SK-N-SH treated with all-trans-retinoic acid at 6 μM for 48 hours (cell line): Measurements from ENCODE around the gene ERC1.

Experiments used
- ATAC-seq: fragments of 200-7000 bp; cut with Tn5 transposase; 3 replicates; pipeline ENCODE4 v1.9.1; 2020; ENCODE audit warnings: mild to moderate bottlenecking, moderate library complexity
- ARNTL ChIP-seq: fragments of 450-650 bp; formaldehyde crosslinking; IDR thresholded peaks from 2 replicates; pipeline ENCODE4 v1.5.0; 2020; ENCODE audit warnings: low read depth, mild to moderate bottlenecking, moderate library complexity, borderline replicate concordance
- BACH2 ChIP-seq: fragments of 250-450 bp; sonication (Bioruptor Pico); IDR thresholded peaks from 2 replicates; pipeline ENCODE4 v1.9.0; 2021; ENCODE audit warnings: mild to moderate bottlenecking, borderline replicate concordance
- CREB5 ChIP-seq: fragments of 250-450 bp; sonication (Bioruptor Pico); IDR thresholded peaks from 2 replicates; pipeline ENCODE4 v1.5.1; 2020; ENCODE audit warnings: low read depth, mild to moderate bottlenecking, moderate library complexity
- CSDC2 ChIP-seq: fragments of 250-450 bp; sonication (Bioruptor Pico); IDR thresholded peaks from 2 replicates; pipeline ENCODE4 v1.5.0; 2020; ENCODE audit warnings: mild to moderate bottlenecking, moderate library complexity
- CSRNP3 ChIP-seq: fragments of 250-450 bp; sonication (Bioruptor Pico); IDR thresholded peaks from 2 replicates; pipeline ENCODE4 v1.5.1; 2021; ENCODE audit warnings: mild to moderate bottlenecking, moderate library complexity
- ESRRG ChIP-seq: fragments of 250-450 bp; sonication (Bioruptor Pico); IDR thresholded peaks from 2 replicates; pipeline ENCODE4 v1.6.1; 2021; ENCODE audit warnings: mild to moderate bottlenecking
- OSR1 ChIP-seq: fragments of 250-450 bp; sonication (Bioruptor Pico); IDR thresholded peaks from 2 replicates; pipeline ENCODE4 v1.8.0; 2022; ENCODE audit warnings: moderate library complexity, mild to moderate bottlenecking, inconsistent platforms
- PATZ1 ChIP-seq: fragments of 250-450 bp; sonication (Bioruptor Pico); IDR thresholded peaks from 2 replicates; pipeline ENCODE4 v1.8.0; 2020; ENCODE audit warnings: mild to moderate bottlenecking, moderate library complexity, borderline replicate concordance
- POU6F1 ChIP-seq: fragments of 250-450 bp; sonication (Bioruptor Pico); IDR thresholded peaks from 2 replicates; pipeline ENCODE4 v1.8.0; 2021; ENCODE audit warnings: low read depth, mild to moderate bottlenecking, moderate library complexity, borderline replicate concordance
- PPARA ChIP-seq: fragments of 250-450 bp; sonication (Bioruptor Pico); IDR thresholded peaks from 2 replicates; pipeline ENCODE4 v1.5.0; 2020; ENCODE audit warnings: mild to moderate bottlenecking, borderline replicate concordance
- SNAI2 ChIP-seq: fragments of 250-450 bp; sonication (Bioruptor Pico); IDR thresholded peaks from 2 replicates; pipeline ENCODE4 v1.5.0; 2020; ENCODE audit warnings: mild to moderate bottlenecking, moderate library complexity
- TCF4 ChIP-seq: fragments of 250-450 bp; sonication (Bioruptor Pico); IDR thresholded peaks from 2 replicates; pipeline ENCODE4 v1.8.0; 2021; ENCODE audit warnings: mild to moderate bottlenecking, moderate library complexity, borderline replicate concordance
- TOX ChIP-seq: fragments of 250-450 bp; sonication (Bioruptor Pico); IDR thresholded peaks from 2 replicates; pipeline ENCODE4 v1.8.0; 2021; ENCODE audit warnings: mild to moderate bottlenecking, moderate library complexity, borderline replicate concordance
- TSHZ2 ChIP-seq: fragments of 250-450 bp; sonication (Bioruptor Pico); IDR thresholded peaks from 2 replicates; pipeline ENCODE4 v1.5.0; 2020; ENCODE audit warnings: mild to moderate bottlenecking, moderate library complexity
- ZC3H10 ChIP-seq: fragments of 250-450 bp; sonication (Bioruptor Pico); IDR thresholded peaks from 2 replicates; pipeline ENCODE4 v1.5.1; 2021; ENCODE audit warnings: mild to moderate bottlenecking, moderate library complexity
- ZFP30 ChIP-seq: fragments of 450-650 bp; formaldehyde crosslinking; IDR thresholded peaks from 2 replicates; pipeline ENCODE4 v1.5.0; 2022; ENCODE audit warnings: mild to moderate bottlenecking, moderate library complexity
- ZNF565 ChIP-seq: fragments of 450-650 bp; formaldehyde crosslinking; conservative IDR thresholded peaks from 2 replicates; pipeline ENCODE4 v1.5.0; 2020; ENCODE audit warnings: low read depth, mild to moderate bottlenecking, moderate library complexity
- ZNF70 ChIP-seq: fragments of 450-650 bp; formaldehyde crosslinking; IDR thresholded peaks from 2 replicates; pipeline ENCODE4 v1.5.0; 2020; ENCODE audit warnings: mild to moderate bottlenecking, moderate library complexity
- ZNF8 ChIP-seq: fragments of 450-650 bp; formaldehyde crosslinking; IDR thresholded peaks from 2 replicates; pipeline ENCODE4 v1.5.0; 2020; ENCODE audit warnings: mild to moderate bottlenecking, moderate library complexity

Gene ERC1

GRCh38 chr12:1007276-1007675 lies 16.3 kb downstream of the ERC1 start:
- TF ChIP-seq CSRNP3 (CRISPR knock-in tag) (no peak), PATZ1 (CRISPR knock-in tag) (no peak), PPARA (CRISPR knock-in tag) (no peak), POU6F1 (no peak), CREB5 (no peak), TCF4 (no peak), ESRRG (CRISPR knock-in tag) (no peak), ZFP30 (CRISPR knock-in tag) (no peak), ARNTL (CRISPR knock-in tag) (no peak), OSR1 (CRISPR knock-in tag) (no peak), SNAI2 (CRISPR knock-in tag) (no peak), BACH2 (CRISPR knock-in tag) (no peak)
- no peak for ATAC-seq

- no peak for TF ChIP-seq CREB5
- TF ChIP-seq PPARA (CRISPR knock-in tag) = no peak
- no peak for TF ChIP-seq OSR1 (CRISPR knock-in tag)
- no peak for TF ChIP-seq CSDC2
- TF ChIP-seq ESRRG (CRISPR knock-in tag) = no peak
- no peak for TF ChIP-seq ZNF70
- no peak for TF ChIP-seq TOX (CRISPR knock-in tag)
- TF ChIP-seq ARNTL (CRISPR knock-in tag) = no peak
- TF ChIP-seq ZC3H10 (CRISPR knock-in tag) = no peak
- no peak for TF ChIP-seq PATZ1 (CRISPR knock-in tag)
- TF ChIP-seq, all 23 proteins: peak for 0
- ATAC-seq = no peak
These were observed 17.0 kb downstream of the ERC1 start for GRCh38 chr12:1007994-1008393.

- ATAC-seq = no peak
- no peak for TF ChIP-seq SNAI2 (CRISPR knock-in tag)
- no peak for TF ChIP-seq CSDC2
- no peak for TF ChIP-seq PATZ1 (CRISPR knock-in tag)
- TF ChIP-seq ZC3H10 (CRISPR knock-in tag) = no peak
- TF ChIP-seq TSHZ2 (CRISPR knock-in tag) = no peak
- TF ChIP-seq ESRRG (CRISPR knock-in tag) = no peak
- no peak for TF ChIP-seq ZNF8
- no peak for TF ChIP-seq ZNF565 (CRISPR knock-in tag)
- TF ChIP-seq CSRNP3 (CRISPR knock-in tag) = no peak
- TF ChIP-seq ARNTL (CRISPR knock-in tag) = no peak
These were observed 20.1 kb downstream of the ERC1 start for GRCh38 chr12:1011091-1011490.
